Measurements from ENCODE around the gene MOB2. TPM values are rescaled to one million over a fixed set of nuclear protein-coding genes. Genes with fewer than 3 reads are reported as not detected.

The MOB2 gene
- total RNA-seq, 1 donor from 2014 or later: 49.5 TPM

DNA sequence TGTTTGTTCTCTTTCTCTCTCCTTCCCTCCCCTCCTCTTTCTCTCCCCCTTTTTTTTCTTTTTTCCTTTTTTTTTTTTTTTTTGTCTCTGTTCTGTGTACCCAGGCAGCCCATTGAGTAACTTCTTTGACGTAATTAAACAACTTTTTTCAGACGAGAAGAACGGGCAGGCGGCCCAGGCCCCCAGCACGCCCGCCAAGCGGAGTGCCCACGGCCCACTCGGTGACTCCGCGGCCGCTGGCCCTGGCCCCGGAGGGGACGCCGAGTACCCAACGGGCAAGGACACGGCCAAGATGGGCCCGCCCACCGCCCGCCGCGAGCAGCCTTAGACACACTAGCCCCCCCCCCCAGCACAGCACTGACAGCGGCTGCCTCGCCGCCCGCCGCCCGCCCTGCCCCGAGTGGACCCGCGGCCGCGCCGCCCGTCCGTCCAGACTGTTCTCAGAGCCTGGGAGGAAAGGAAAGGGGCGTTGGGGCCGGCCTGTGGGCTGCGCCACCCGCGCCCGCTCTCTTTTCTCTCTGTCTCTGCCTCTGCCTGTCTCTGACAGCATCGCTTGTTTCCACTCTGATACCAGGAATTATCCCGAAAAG lies 26.1 kb downstream of the MOB2 start:
- no peaks in the 10 kb centered on the region for H3K36me3 ChIP-seq
- TF ChIP-seq, protein P1, sequence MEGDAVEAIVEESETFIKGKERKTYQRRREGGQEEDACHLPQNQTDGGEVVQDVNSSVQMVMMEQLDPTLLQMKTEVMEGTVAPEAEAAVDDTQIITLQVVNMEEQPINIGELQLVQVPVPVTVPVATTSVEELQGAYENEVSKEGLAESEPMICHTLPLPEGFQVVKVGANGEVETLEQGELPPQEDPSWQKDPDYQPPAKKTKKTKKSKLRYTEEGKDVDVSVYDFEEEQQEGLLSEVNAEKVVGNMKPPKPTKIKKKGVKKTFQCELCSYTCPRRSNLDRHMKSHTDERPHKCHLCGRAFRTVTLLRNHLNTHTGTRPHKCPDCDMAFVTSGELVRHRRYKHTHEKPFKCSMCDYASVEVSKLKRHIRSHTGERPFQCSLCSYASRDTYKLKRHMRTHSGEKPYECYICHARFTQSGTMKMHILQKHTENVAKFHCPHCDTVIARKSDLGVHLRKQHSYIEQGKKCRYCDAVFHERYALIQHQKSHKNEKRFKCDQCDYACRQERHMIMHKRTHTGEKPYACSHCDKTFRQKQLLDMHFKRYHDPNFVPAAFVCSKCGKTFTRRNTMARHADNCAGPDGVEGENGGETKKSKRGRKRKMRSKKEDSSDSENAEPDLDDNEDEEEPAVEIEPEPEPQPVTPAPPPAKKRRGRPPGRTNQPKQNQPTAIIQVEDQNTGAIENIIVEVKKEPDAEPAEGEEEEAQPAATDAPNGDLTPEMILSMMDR (IDR thresholded peaks at IDR 0.05; ENCODE audit: borderline replicate concordance): no peak
- H3K4me3 ChIP-seq: no peak overlapping the region
- H3K4me1 ChIP-seq: peaks cover 15% of the 10 kb centered on the region
- no peaks in the 10 kb centered on the region for H3K27me3 ChIP-seq (ENCODE audit: low read depth)
- no peak for DNase-seq
- H3K9me3 ChIP-seq (replicated peaks): no peaks in the 10 kb centered on the region
- intact Hi-C loops (cut with micrococcal nuclease): no loop called here
- H3K27ac ChIP-seq (replicated peaks): peak overlapping the region; percentile 46

- intact Hi-C loops (cut with micrococcal nuclease): no loop called here
- H3K4me3 ChIP-seq: peak overlapping the region; percentile 14
- no peaks in the 10 kb centered on the region for H3K27me3 ChIP-seq (ENCODE audit: low read depth)
- DNase-seq: no peak
- H3K9me3 ChIP-seq (replicated peaks): no peaks in the 10 kb centered on the region
- H3K36me3 ChIP-seq: no peaks in the 10 kb centered on the region
- peaks cover 15% of the 10 kb centered on the region for H3K4me1 ChIP-seq
- peak overlapping the region; percentile 42 for H3K27ac ChIP-seq (replicated peaks)
- TF ChIP-seq, protein P1 (IDR thresholded peaks at IDR 0.05; ENCODE audit: borderline replicate concordance): no peak
Measured at GRCh38 chr11:1459764-1460395, 26.7 kb downstream of the MOB2 start.

- H3K9me3 ChIP-seq (replicated peaks): no peaks in the 10 kb centered on the region
- intact Hi-C loops (cut with micrococcal nuclease): no loop called here
- H3K27me3 ChIP-seq (ENCODE audit: low read depth): no peaks in the 10 kb centered on the region
- TF ChIP-seq, protein P1 (IDR thresholded peaks at IDR 0.05; ENCODE audit: borderline replicate concordance): no peak
- peak overlapping the region; percentile 42 for H3K27ac ChIP-seq (replicated peaks)
- peaks cover 15% of the 10 kb centered on the region for H3K4me1 ChIP-seq
- no peaks in the 10 kb centered on the region for H3K36me3 ChIP-seq
- DNase-seq: no peak
- no peak overlapping the region for H3K4me3 ChIP-seq
Measured at GRCh38 chr11:1459219-1459575, 27.4 kb downstream of the MOB2 start.

- DNase-seq: peak; percentile 54
- peak overlapping the region; percentile 12 for H3K27ac ChIP-seq (replicated peaks)
- H3K36me3 ChIP-seq: no peaks in the 10 kb centered on the region
- H3K27me3 ChIP-seq (ENCODE audit: low read depth): no peaks in the 10 kb centered on the region
- no peak overlapping the region for H3K4me3 ChIP-seq
- H3K9me3 ChIP-seq (replicated peaks): no peaks in the 10 kb centered on the region
- H3K4me1 ChIP-seq: peaks cover 19% of the 10 kb centered on the region
- intact Hi-C loops (cut with micrococcal nuclease): no loop called here
- TF ChIP-seq, protein P1 (IDR thresholded peaks at IDR 0.05; ENCODE audit: borderline replicate concordance): peak; percentile 46
Measured at GRCh38 chr11:1458340-1459218, 28.0 kb downstream of the MOB2 start.

- intact Hi-C loops (cut with micrococcal nuclease): no loop called here
- TF ChIP-seq, protein P1 (IDR thresholded peaks at IDR 0.05; ENCODE audit: borderline replicate concordance): no peak
- Histone ChIP-seq H3K36me3 (no peaks in the 10 kb centered on the region), H3K27me3 (ENCODE audit: low read depth) (no peaks in the 10 kb centered on the region), H3K9me3 (replicated peaks) (no peaks in the 10 kb centered on the region), H3K4me1 (peaks cover 26% of the 10 kb centered on the region), H3K4me3 (no peak overlapping the region), H3K27ac (replicated peaks) (no peak overlapping the region)
- DNase-seq: no peak
Measured at GRCh38 chr11:1457856-1458255, 28.7 kb downstream of the MOB2 start.
